Activated CD8-positive, alpha-beta memory T cell treated with anti-CD3 and anti-CD28 coated beads for 36 hours (primary cell): Measurements from ENCODE around the gene USP48. TPM values are rescaled to one million over a fixed set of nuclear protein-coding genes. Genes with fewer than 3 reads are reported as not detected.
"Not testable (repeated sequence)": the region's sequence is repeated elsewhere in the genome, so short reads cannot be mapped to it uniquely, and the experiment has no call there.

Experiments
- CTCF ChIA-PET: fragments of 350-600 bp; sonication (Branson Sonifier 250); formaldehyde crosslinking; loops from one replicate; lab custom pipeline; 2021; ENCODE audit warnings: antibody characterized with exemption; lab: Charles Lee
- POLR2A ChIA-PET: fragments of 350-600 bp; sonication (Branson Sonifier 250); formaldehyde crosslinking; loops from one replicate; lab custom pipeline; 2021; ENCODE audit warnings: antibody characterized with exemption; lab: Charles Lee
- total RNA-seq, 2 experiments: library from RNA; stranded (reverse); gene quantifications; one replicate each; pipeline ENCODE4 v1.2.3, GENCODE V29; 2021

The USP48 gene
- total RNA-seq, 2 experiments from 2014 or later: 58.8 to 61.1 TPM

DNA sequence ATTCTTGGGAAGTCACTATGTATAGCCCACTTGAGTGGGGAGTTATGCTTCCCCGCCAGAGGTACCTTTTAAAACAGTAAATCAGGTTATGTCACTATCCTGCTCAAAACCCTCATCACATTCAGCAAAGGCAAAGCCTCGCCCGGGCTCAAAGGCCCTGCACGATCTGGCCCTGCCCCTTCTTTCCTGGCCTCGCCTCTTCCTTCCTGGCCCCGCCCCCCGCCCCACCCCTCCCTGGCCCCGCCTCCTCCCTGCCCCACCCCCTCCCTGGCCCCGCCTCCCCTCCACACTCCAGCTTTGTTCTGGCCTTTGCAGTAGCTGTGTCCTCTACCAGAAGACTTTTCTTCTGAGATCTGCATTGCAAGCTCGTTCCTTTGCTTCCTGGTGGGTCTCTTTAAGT lies 35.7 kb upstream of the USP48 start:
- POLR2A ChIA-PET: no interaction called here
- CTCF ChIA-PET: no interaction called here

DNA sequence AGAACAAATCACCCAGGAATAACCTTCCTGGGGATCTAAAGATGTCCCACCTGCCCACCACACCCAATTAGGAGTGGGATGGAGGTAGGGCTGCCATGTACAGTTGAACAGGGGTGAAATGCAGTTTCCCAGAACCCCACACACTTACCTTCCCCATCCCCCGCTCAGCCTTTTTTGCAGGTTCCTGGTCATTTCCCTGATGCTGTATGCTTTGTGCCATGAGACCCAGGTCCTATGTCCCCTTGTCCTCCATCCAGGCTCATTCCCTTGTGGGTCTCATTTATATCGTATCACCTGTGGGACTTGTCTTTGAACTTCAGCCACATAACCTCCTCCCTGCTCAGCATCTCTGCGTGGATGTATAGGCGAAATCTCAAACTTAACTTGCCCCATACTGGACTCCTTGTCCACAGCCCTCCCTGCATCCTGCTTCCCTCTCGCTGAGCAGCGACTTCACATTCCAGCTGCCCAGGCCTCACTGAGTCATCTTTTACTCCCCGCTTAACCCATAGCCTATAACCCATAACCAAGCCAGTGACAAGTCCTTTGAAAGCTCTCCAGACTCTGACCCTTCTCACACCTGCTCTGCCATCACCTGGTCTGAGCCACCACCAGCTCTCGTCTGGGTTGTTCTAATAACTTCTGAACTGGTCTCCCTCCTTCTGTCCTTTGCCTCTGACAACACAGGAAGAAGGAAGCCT lies 33.8 kb upstream of the USP48 start:
- ChIA-PET CTCF (interaction anchor here (0.6 kb wide), 1 partner anchor 102 kb away, joined by 3 read pairs; no protein-coding TSS in a partner anchor), POLR2A (no interaction called here)

DNA sequence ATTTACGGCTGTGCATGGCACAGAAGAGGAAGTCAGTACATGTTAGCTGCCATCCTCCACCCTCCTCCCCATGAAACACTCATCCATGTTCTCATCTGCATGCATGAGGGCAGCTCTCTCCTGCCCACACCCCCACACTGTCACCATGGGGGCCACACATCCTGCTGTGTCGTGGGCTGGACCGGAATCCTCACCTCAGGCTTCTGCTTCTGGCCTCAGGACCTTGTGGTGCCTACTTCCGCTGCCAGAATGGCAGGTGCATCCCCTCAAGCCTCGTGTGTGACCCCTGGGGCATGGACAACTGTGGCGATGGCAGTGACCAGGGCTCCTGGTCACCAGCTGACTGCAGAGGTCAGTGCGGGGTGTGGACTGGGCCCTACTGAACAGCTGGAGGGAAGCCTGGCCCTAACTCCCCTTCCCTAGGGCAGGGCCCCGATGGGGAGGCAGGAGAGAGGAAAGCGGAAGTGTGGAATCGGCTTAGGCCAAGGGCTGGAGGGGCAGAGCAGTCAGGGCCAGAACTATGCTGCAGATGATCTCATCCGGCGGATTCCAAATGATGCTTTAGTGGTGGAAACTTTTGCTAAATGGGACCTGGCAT lies 32.9 kb upstream of the USP48 start:
- CTCF ChIA-PET: no interaction called here
- POLR2A ChIA-PET: no interaction called here

DNA sequence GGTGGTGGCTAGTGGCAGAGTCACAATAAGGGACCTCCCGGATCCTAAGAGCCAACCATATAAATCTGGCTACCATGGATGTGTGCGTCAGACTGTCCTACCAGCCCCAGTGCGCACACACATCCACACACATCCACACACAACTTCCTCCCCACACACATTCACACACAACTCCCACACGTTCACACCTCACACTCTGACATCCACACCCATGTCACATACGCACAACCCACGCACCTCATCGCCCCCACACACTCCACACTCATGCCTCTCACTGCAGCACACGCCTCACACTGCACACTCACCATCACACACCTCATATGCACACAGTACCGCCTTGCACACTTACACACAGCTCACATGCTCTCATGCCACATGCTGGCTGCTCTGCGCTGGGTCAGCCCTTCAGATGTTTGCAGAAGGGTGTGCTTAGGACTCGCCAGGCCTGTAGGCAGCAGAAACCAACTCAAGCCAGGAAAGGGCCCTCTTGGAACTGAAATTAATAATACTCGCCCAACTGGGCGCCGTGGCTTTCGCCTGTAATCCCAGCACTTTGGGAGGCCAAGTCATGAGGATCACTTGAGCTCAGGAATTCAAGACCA lies 32.1 kb upstream of the USP48 start:
- ChIA-PET POLR2A (no interaction called here), CTCF (no interaction called here)

DNA sequence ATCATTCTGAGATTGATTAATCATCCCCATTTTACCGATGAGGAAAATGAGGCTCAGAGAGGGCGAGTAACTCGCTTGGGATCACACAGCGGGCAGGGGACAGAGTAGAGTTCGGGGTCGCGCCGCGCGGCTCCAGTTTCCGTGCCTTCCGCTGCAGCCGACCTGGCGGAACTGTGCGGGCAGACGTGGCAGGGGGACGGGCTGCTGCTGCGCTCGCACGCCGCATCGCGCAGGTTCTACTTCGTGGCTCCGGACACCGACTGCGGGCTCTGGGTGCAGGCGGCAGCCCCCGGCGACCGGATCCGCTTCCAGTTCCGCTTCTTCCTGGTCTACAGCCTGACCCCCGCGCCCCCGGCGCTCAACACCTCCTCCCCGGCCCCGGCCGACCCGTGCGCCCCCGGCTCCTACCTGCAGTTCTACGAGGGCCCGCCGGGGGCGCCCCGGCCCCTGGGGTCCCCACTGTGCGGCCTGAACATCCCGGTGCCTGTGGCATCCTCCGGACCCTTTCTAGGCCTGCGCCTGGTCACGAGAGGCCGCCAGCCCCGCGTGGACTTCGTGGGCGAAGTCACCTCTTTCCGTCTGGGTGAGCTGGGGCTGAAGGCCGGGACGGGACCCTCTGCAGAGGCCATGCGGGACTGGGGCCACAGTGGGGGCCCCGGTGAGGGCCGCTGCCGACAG lies 31.4 kb upstream of the USP48 start:
- ChIA-PET CTCF (no interaction called here), POLR2A (interaction anchor here (0.6 kb wide), 1 partner anchor 8 kb away, joined by 4 read pairs; no protein-coding TSS in a partner anchor)

DNA sequence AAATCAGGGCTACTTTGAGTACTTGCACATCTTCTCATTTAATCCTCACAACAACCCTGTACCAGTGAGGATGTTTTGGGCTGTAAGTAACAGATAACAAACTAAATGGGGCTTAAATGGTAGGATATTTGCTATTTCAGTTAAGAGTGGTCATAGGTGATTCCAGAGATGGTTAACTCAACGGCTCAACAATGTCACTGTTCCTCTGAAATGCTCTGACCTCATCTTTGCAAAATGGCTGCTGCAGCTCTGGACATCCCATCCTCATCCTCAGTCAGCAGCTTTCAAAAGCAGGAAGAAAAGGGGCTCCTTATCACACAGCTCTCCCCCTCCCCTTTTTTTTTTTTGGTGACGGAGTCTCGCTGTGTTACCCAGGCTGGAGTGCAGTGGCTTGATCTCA lies 30.6 kb upstream of the USP48 start:
- POLR2A ChIA-PET: interaction anchor here (0.6 kb wide), 1 partner anchor 9 kb away, joined by 4 read pairs; no protein-coding TSS in a partner anchor

DNA sequence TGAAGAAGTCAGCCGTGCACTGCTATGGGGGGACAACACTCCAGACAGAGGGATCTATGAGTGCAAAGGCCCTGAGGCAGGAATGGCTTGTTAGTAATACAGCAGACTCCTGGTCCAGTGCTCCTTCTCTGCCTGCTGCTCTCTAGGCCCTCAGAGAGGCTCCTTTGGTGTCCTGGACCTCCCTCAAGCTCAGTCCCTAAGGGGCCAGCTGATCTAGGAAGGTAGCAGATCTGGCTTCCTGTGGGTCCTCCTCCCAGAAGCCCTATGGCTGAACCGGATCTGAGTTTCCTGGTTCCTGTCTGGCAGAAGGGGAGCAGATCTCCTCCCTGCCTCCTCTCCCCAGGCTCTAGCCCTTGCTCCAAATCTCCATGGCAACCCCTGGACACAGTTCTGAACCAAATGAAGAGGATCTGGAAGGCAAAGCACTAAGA lies 28.9 kb upstream of the USP48 start, which contains the start of gene LDLRAD2:
LDLRAD2 (plus strand) TSS at position 391 of the 431 bp plus-strand sequence. CDS start 187 bp downstream, outside the sequence.
- ChIA-PET POLR2A (no interaction called here), CTCF (no interaction called here)

More for the DNA sequence above, 30.6 kb upstream of the USP48 start:
- CTCF ChIA-PET: no interaction called here

DNA sequence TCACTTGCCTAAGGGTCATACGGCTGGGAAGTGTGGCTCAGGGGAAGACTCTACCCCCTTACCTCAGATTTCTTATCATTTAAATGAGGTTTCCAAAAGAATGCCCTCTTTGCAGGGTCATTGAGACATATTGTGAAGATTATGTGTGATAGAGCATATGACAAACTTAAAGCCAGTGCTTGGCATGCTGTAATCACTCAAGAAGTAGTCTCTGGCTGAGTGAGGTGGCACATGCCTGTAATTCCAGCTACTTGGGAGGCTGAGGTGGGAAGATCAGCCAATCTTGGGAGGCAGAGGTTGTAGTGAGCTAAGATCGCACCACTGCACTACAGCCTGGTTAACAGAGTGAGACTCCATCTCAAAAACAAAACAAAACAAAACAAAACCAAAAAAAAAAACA lies 21.6 kb upstream of the USP48 start:
- ChIA-PET POLR2A (no interaction called here), CTCF (no interaction called here)

DNA sequence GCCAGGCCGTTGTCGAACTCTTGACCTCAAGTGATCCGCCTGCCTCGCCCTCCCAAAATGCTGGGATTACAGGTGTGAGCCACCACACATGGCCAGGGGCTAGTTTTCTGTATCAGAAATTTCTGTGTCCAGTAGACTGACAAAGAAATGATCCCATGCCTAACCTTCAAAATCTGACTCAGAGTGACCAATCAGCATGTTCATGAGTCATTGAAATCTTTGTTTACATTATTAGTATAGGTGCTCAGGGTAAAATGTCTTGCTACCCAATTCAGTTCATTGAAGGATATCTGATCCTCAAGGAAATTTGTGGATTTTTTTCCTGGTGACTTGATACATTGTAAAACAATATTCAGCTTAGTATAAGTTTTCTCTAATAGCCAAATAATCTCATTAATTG lies 18.2 kb upstream of the USP48 start:
- ChIA-PET CTCF (no interaction called here), POLR2A (no interaction called here)

DNA sequence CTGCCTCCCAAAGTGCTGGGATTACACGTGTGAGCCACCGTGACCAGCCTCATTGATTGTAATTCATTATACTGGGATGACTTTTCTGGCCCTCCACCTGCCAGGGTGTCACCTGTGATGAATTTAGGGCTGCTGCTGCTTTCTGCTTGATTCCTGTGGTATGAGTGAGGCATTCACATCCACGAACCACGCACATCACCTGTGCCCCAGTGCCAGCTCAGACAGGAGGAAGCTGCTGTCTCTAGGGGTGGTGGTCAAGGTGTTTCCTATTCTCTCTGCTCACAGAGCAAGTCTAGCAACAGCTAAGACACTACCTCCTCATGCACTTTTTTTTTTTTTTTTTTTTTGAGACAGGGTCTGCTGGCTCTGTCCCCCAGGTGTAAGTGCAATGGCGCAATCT lies 16.8 kb upstream of the USP48 start:
- ChIA-PET POLR2A (interaction anchor here (0.5 kb wide), 1 partner anchor 279 kb away, joined by 3 read pairs; no protein-coding TSS in a partner anchor), CTCF (interaction anchor here (0.9 kb wide), 1 partner anchor 16 kb away, joined by 3 read pairs; no protein-coding TSS in a partner anchor)

DNA sequence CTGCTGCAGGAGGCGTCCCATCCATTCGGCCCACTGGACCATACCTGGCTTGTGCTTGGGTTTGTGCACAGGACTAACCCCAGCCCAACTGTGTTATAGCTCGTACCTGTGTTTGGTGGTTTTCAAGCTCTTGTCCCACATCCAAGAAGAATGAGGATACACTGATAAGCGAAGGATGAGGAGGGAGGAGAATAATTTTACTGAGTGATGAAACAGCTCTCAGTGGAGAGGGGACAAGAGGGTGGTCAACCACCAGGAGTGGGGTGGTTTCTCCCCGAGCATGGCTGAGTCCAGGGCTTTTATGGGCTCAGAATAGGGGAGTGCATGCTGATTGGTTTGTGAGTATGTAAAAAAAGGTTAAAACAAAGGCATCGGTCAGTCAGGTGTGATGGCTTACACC lies 12.1 kb upstream of the USP48 start:
- POLR2A ChIA-PET: no interaction called here
- CTCF ChIA-PET: no interaction called here

DNA sequence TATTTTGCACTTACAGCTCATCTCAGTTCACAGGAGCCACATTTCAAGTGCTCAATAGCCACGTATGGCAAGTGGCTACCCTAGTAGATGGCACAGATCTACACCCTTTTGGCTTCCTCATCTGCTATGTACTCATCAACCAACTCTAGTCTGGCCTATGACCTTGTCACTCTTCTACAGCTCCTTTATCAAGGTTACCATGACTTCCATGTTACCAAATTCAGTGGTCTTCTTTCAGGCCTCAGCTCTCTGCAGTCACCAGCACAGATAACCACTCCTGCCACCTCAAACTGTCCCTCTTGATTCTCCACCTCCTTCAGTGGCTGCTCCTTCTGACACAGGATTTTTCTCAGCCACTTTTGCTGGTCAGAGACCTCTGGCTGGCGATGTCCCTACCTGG lies 11.7 kb upstream of the USP48 start:
- CTCF ChIA-PET: no interaction called here
- POLR2A ChIA-PET: no interaction called here

DNA sequence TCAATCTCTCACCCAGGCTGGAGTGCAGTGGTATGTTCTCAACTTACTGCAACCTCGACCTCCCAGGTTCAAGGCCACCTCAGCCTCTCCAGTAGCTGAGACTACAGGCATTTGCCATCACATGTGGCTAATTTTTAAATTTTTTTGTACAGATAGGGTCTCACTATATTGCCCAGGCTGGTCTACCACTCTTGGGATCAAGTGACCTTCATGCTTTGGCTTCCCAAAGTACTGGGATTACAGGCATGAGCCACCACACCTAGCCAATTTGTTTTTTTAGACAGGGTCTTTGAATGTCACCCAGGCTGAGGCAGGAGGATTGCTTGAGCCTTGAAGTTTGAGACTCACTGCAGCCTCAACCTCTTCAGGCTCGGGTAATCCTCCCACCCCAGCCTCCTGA lies 10.2 kb upstream of the USP48 start:
- ChIA-PET CTCF (interaction anchor here (1.2 kb wide), 1 partner anchor 25 kb away, joined by 4 read pairs; no protein-coding TSS in a partner anchor), POLR2A (no interaction called here)

DNA sequence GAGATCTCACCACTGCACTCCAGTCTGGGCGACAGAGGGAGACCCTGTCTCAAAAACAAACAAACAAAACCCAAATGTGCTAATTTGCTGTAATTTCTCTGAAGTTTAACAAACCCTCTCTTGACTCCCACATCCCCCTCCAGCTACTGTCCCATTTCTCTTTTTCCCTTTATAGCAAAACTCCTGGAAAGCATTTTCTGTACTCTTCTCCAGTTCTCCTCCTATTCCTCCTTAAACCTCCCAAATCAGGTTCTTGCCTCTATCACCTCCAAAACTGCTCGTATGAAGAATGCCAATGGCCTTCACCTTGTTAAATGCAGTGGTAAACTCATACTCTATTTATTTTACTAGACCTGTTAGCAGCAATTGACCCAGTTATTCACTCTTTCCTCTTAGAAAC lies 3.7 kb upstream of the USP48 start:
- ChIA-PET POLR2A (no interaction called here), CTCF (no interaction called here)

DNA sequence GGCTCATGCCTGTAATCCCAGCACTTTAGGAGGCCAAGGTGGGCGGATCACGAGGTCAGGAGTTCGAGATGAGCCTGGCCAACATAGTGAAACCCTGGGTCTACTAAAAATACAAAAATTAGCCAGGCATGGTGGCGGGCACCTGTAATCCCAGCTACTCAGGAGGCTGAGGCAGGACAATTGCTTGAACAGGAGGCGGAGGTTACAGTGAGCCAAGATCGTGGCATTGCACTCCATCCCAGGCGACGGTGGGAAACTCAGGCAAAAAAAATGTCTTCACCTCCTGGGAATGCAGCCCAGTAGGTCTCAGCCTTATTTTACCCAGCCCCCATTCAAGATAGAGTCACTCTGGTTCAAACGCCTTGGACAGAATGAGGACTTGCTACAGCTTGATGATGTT lies 2.8 kb upstream of the USP48 start:
- CTCF ChIA-PET, POLR2A ChIA-PET: not testable (repeated sequence)

DNA sequence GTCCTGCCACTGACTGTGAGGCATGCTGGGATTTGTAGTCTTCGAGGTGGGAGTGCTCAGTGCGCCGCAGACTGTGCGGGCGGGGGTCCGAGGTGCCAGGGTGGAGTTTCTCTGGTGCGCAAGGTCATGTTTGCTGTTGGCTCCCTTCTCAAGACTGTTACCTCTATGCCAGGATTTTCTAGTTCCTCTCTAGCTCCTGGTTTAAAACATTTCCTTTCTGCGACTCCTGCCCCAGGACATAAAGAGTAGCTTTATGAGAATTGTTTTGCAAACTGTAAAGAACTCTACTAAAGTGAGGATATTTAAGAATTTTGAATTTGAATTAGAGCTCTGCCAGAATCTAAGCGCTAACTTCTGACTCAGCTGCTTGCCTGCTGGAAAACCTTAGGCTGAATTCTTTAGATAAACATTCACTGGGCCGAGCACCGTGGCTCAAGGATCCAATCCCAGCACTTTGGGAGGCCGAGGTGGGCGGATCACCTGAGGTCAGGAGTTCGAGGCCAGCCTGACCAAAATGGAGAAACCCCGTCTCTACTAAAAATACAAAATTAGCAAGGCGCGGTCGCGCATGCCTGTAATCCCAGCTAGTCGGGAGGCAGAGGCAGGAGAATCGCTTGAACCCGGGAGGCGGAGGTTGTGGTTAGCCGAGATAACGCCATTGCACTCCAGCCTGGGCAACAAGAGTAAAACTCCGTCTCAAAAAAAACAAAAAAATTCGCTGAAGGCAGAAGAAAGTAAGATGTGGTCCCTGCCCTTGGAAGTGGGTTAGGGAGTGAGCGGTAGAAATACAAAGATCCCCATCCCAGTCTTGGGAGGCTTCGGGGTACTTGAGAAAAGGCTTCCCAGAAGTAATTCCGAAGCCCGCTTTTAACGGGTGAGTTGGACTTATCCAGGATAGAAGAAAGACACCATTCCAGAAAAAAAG lies 992 bp upstream of the USP48 start:
- POLR2A ChIA-PET: interaction anchor here (0.6 to 3.1 kb wide), 3 partner anchors 22 to 241 kb away, joined by 3 to 13 read pairs (median 4); no protein-coding TSS in a partner anchor

DNA sequence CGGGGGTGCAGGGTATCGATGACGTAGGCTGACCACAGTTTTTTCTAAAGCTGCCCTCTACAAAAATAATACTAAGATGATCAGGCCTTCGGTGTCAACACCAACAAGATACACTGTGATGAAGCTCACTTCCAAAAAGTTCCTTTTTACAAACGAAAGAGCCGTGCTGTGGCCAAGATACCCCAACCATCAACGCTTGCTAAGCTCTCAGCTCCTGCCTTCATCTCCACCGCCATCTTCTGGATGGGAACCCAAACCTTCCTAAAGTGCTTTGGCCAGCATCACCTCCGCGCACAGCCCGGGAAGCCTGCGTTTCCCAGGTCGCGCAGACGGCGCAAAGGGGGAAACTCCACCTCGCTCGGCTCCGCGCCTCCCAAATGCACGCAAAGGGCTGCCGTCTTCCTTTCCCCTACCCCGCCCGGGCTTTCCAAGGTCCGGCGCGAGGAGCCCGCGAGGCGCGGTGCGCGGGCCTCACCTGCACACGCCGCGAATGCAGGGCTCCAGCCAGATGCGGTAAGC lies 541 bp downstream of the USP48 start:
- POLR2A ChIA-PET: interaction anchor here (0.8 to 3.1 kb wide), 4 partner anchors 9 to 907 kb away, joined by 3 to 13 read pairs (median 4); no protein-coding TSS in a partner anchor

More for the DNA sequence above, 992 bp upstream of the USP48 start:
- CTCF ChIA-PET: interaction anchor here (1.0 kb wide), 2 partner anchors 16 to 247 kb away, joined by 3 read pairs; no protein-coding TSS in a partner anchor

DNA sequence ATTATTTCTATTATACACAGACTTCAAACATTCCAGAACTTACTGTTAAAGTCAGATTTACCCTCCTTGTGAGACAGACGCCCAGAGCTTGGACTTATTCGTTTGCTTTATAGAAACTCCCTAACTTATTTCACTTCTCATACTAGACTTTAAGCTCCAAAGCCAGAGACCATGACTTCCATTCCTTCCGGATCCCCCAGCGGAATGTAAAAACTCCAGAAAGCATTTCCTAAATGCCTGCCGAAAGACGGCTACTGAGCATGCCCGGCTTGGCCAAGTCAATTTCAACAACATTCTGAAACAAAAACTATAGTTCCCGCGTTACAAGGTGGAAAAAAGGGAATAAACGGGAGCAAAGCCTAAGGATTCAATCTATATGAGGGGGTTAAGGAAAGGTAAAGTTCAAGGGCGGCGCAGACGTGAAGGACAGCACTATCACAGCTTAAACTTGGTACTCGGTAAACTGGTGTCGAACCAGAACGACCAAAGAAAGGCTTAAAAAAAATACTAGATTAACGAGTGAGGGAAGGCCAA lies 1.1 kb downstream of the USP48 start:
- ChIA-PET POLR2A (interaction anchor here (0.8 to 3.1 kb wide), 4 partner anchors 8 to 907 kb away, joined by 3 to 13 read pairs (median 4); no protein-coding TSS in a partner anchor), CTCF (interaction anchor here (0.6 to 2.1 kb wide), 3 partner anchors 60 to 242 kb away, joined by 3 to 9 read pairs (median 3); no protein-coding TSS in a partner anchor)

More for the DNA sequence above, 541 bp downstream of the USP48 start:
- CTCF ChIA-PET: interaction anchor here (0.6 to 2.1 kb wide), 3 partner anchors 60 to 241 kb away, joined by 3 to 9 read pairs (median 3); no protein-coding TSS in a partner anchor
